Thyroid gland (tissue), 4 donors: ENCODE data around the gene ODC1. TPM values are rescaled to one million over a fixed set of nuclear protein-coding genes. Genes with fewer than 3 reads are reported as not detected.

Experiments
- DNase-seq, 2 donors: peaks; one replicate each; pipeline ENCODE4 v3.0.0-alpha.2; 2019
- H3K27ac ChIP-seq, 3 donors: fragments of 200-600 bp; sonication (generic); 1 replicate in 2 of 3; 2 replicates in 1 of 3; pipeline ENCODE4 v1.5.1; 2016 to 2019; ENCODE audit warnings: mild to moderate bottlenecking in 1 of 3, moderate library complexity in 1 of 3
- H3K27me3 ChIP-seq: fragments of 200-600 bp; sonication (generic); one replicate; pipeline ENCODE4 v1.5.1; 2019
- H3K36me3 ChIP-seq, 2 donors: fragments of 200-600 bp; sonication (generic); one replicate each; pipeline ENCODE4 v1.5.1; 2016 to 2019
- H3K4me1 ChIP-seq, 2 donors: fragments of 200-600 bp; sonication (generic); one replicate each; pipeline ENCODE4 v1.5.1; 2017 to 2019
- H3K4me3 ChIP-seq, 3 donors: fragments of 200-600 bp; sonication (generic); replicated peaks in 1 of 3; 1 replicate in 2 of 3; 2 replicates in 1 of 3; pipeline ENCODE4 v1.5.1; 2016; ENCODE audit warnings: mild to moderate bottlenecking in 1 of 3
- H3K9me3 ChIP-seq: fragments of 200-600 bp; sonication (generic); one replicate; pipeline ENCODE4 v1.5.1; 2017
- POLR2A ChIP-seq, 2 donors: fragments of 450-650 bp; IDR thresholded peaks; one replicate each; pipeline ENCODE4 v1.6.1; 2017; ENCODE audit warnings: antibody characterized with exemption in 2 of 2, mild to moderate bottlenecking in 2 of 2, moderate library complexity in 1 of 2
- WGBS, 2 donors: methylation state at CpG; one replicate each; pipeline ENCODE4 v1.1.5; 2017; 5-methylcytosine and 5-hydroxymethylcytosine counted together
- intact Hi-C: fragments of 100-400 bp; cut with DNase I; formaldehyde crosslinking; loops from one replicate; pipeline ENCODE4 v1.15.1; 2023
- total RNA-seq, 4 donors: library from RNA; depleted of rRNA; stranded (reverse); fragments of >200 nt; gene quantifications; one replicate each; pipeline ENCODE4 v1.2.3, GENCODE V29; 2016
- TF ChIP-seq, protein P1 (sequence below), 6 experiments: fragments of 200-600 bp in 3 of 6; fragments of 450-650 bp in 3 of 6; sonication (generic) in 3 of 6; IDR thresholded peaks; one replicate each; pipeline ENCODE4 v1.5.1; 2016 to 2019; ENCODE audit warnings: antibody characterized with exemption in 6 of 6, mild to moderate bottlenecking in 2 of 6, inconsistent platforms in 1 of 6, moderate library complexity in 1 of 6

ODC1 gene
- total RNA-seq, 4 donors from 2014 or later: 72.0 to 126 (median 84.9) TPM

DNA sequence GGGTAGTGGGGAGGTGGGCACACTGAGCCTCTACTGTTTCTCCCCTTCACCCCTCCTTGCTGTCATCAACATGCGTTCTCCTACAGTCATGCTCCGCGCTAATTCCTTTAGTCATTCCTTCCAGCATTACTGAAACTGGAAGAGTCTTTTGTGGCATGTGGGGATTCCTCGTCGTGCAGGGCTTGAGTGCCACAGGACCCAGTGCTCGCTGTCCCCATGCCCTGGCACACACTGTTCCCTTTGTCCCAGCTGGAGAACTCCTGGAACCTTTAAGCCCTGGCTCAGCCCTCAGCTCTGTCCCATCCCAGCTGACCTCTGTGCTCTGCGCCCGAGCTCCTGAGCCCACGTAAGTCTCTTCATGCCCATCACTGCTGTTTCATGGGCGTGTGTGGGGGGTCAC is 42.1 kb downstream of the ODC1 start:
- Histone ChIP-seq H3K27ac (peak overlapping the region in 2 of 3 donors; percentile 12 to 88), H3K4me3 (no peak overlapping the region), H3K36me3 (no peaks in the 10 kb centered on the region), H3K27me3 (no peaks in the 10 kb centered on the region), H3K4me1 (peaks cover 24 to 68% of the 10 kb centered on the region in 2 donors), H3K9me3 (no peaks in the 10 kb centered on the region)
- 79 to 86% methylated on average over 10 of the region's 10 CpGs for WGBS, 2 donors
- TF ChIP-seq, protein P1, sequence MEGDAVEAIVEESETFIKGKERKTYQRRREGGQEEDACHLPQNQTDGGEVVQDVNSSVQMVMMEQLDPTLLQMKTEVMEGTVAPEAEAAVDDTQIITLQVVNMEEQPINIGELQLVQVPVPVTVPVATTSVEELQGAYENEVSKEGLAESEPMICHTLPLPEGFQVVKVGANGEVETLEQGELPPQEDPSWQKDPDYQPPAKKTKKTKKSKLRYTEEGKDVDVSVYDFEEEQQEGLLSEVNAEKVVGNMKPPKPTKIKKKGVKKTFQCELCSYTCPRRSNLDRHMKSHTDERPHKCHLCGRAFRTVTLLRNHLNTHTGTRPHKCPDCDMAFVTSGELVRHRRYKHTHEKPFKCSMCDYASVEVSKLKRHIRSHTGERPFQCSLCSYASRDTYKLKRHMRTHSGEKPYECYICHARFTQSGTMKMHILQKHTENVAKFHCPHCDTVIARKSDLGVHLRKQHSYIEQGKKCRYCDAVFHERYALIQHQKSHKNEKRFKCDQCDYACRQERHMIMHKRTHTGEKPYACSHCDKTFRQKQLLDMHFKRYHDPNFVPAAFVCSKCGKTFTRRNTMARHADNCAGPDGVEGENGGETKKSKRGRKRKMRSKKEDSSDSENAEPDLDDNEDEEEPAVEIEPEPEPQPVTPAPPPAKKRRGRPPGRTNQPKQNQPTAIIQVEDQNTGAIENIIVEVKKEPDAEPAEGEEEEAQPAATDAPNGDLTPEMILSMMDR (IDR thresholded peaks at IDR 0.05): no peak
- TF ChIP-seq POLR2A (IDR thresholded peaks at IDR 0.05): no peak
- DNase-seq: peak; percentile 34 to 39
- intact Hi-C loops: loop anchor here (5.0 kb wide), 2 partner anchors 104 to 119 kb away; partner anchors contain the start of gene HPCAL1

DNA sequence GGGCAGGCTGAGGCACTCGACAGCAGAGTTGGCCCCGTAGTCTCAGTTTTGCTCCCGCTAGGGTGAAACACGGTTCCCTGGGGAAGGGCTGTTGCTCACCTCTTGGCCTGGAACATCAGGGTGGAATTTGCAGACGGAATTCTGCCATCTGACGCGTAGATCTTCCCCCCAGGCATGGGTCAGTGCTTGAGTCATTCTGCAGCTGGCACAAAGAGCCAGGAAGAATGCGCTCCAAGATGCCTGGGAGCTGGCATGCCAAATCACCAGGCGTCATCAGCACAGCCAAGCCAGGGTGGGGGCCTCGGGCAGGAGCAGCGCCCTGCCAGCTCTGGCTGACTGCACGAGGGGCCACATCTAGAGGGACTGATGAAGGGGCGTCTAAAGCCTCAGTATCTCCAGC is 42.7 kb downstream of the ODC1 start:
- Histone ChIP-seq H3K4me3 (no peak overlapping the region), H3K36me3 (no peaks in the 10 kb centered on the region), H3K27me3 (no peaks in the 10 kb centered on the region), H3K9me3 (no peaks in the 10 kb centered on the region), H3K27ac (peak overlapping the region; percentile 70 to 82 (median 78)), H3K4me1 (peaks cover 24 to 71% of the 10 kb centered on the region in 2 donors)
- intact Hi-C loops: loop anchor here (5.0 kb wide), 2 partner anchors 103 to 118 kb away; partner anchors contain the start of gene HPCAL1
- 7 to 30% methylated on average over 5 to 10 of the region's 13 CpGs for WGBS, 2 donors
- DNase-seq: peak; percentile 89 to 92
- TF ChIP-seq, protein P1 (IDR thresholded peaks at IDR 0.05): no peak
- TF ChIP-seq POLR2A (IDR thresholded peaks at IDR 0.05): no peak

DNA sequence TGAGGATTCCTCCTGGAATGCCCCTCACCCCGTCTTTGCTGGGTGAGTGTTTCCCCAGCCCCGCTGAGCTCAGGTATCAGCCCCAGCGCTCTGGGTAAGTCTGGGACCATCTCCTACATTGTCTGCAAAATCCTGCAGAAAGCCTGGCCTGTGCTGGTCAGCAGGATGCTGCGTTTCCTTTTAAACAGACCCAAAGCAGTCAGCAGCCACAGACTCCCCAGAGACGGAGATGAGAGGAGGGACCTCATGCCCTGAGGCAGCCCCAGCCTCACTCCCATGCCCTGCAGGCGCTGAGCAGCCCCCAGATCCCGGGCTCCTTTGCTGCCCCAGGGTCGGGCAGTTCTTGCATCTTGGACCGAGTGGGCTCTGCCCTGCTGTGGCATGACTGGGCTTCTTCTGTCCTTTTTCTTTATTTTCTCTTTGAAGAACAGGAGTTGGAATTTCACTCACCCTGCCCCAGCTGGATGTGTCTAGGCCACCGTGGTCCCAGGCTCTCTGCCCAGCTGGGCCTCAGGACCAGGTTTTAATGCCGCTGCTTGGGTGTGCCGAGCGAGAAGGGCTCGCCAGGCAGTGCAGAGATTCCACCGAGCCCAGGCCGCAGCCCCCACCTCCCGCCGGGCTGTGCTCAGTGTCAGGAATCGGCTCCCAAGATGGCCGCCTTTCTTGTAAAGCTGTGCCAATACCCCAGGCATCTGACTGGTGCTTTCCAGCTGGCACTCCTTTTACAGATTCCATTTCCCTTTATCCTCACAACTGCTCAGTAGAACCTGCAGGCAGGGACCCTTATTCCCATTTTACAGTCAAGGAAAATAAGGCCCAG is 43.6 kb downstream of the ODC1 start:
- peaks cover 24 to 71% of the 10 kb centered on the region in 2 donors for H3K4me1 ChIP-seq
- TF ChIP-seq, protein P1 (IDR thresholded peaks at IDR 0.05): no peak
- TF ChIP-seq POLR2A (IDR thresholded peaks at IDR 0.05): no peak
- H3K27ac ChIP-seq: peak overlapping the region; percentile 70 to 82 (median 78)
- WGBS, 2 donors: 77 to 83% methylated on average over 19 to 20 of the region's 20 CpGs
- no peak overlapping the region for H3K4me3 ChIP-seq
- intact Hi-C loops: loop anchor here (5.0 kb wide), 2 partner anchors 102 to 117 kb away; partner anchors contain the start of gene HPCAL1
- H3K27me3 ChIP-seq: no peaks in the 10 kb centered on the region
- H3K36me3 ChIP-seq: no peaks in the 10 kb centered on the region
- no peaks in the 10 kb centered on the region for H3K9me3 ChIP-seq
- DNase-seq: no peak

DNA sequence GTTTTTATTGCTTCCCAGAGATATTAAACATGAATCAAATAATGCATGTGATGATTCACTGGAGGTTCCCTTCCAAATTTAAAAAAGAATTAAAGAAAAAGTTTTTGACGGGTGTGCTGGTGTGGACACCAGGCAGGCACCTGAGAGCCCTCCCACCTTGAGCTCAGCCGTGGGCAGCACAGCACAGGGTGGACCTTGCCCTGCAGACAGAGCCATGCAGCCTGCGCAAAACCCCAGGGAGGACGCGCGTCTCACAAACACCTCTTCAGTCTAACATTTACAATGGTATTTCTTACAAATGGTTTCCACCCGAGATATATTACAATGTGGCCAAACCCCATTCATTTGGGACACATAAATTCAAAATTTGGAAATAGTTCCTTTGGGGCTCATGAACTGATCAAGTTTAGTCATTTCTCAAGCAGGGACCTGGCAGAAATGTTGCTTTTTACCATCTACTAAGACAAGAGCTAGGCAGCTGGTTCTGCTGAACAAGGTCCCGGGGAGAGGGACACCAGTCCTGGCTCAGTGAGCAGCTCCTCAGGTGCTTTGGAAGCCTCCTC is 45.4 kb downstream of the ODC1 start:
- WGBS, 2 donors: 84 to 92% methylated on average over 8 of the region's 8 CpGs
- Histone ChIP-seq H3K36me3 (no peaks in the 10 kb centered on the region), H3K9me3 (no peaks in the 10 kb centered on the region), H3K27ac (no peak overlapping the region), H3K4me3 (no peak overlapping the region), H3K4me1 (peaks cover 19 to 53% of the 10 kb centered on the region in 2 donors), H3K27me3 (no peaks in the 10 kb centered on the region)
- intact Hi-C loops: no loop called here
- no peak for TF ChIP-seq POLR2A (IDR thresholded peaks at IDR 0.05)
- TF ChIP-seq, protein P1 (IDR thresholded peaks at IDR 0.05): no peak
- no peak for DNase-seq
